CD8-positive, alpha-beta memory T cell (primary cell): ENCODE results near the gene TMEM252. TPM values are rescaled to one million over a fixed set of nuclear protein-coding genes. Genes with fewer than 3 reads are reported as not detected.

Source experiments
- CTCF ChIA-PET: fragments of 350-600 bp; sonication (Branson Sonifier 250); formaldehyde crosslinking; loops from one replicate; lab custom pipeline; 2021; ENCODE audit warnings: antibody characterized with exemption; lab: Charles Lee
- POLR2A ChIA-PET: fragments of 350-600 bp; sonication (Branson Sonifier 250); formaldehyde crosslinking; loops from one replicate; lab custom pipeline; 2021; ENCODE audit warnings: antibody characterized with exemption; lab: Charles Lee
- DNase-seq, 5 donors: peaks; one replicate each; pipeline versions ENCODE4 v3.0.0 to v3.0.0-alpha.2; 2020 to 2022; ENCODE audit warnings: mixed read lengths in 1 of 5
- H3K27ac ChIP-seq: one replicate; pipeline ENCODE4 v1.7.0; 2013; ENCODE audit warnings: low read depth, mild to moderate bottlenecking, low read length, moderate library complexity
- H3K27me3 ChIP-seq: 2 replicates; pipeline ENCODE4 v1.7.0; 2013; ENCODE audit warnings: low read length, mild to moderate bottlenecking; ENCODE audit not compliant: insufficient read depth, poor library complexity, severe bottlenecking
- H3K36me3 ChIP-seq: 2 replicates; pipeline ENCODE4 v1.7.0; 2013; ENCODE audit warnings: mild to moderate bottlenecking, low read length, moderate library complexity; ENCODE audit not compliant: insufficient read depth
- H3K4me1 ChIP-seq: 2 replicates; pipeline ENCODE4 v1.7.0; 2013; ENCODE audit warnings: mild to moderate bottlenecking, low read length, moderate library complexity; ENCODE audit not compliant: insufficient read depth
- H3K4me3 ChIP-seq: 2 replicates; pipeline ENCODE4 v1.7.0; 2013; ENCODE audit warnings: mild to moderate bottlenecking, low read length
- H3K9me3 ChIP-seq: 2 replicates; pipeline ENCODE4 v1.7.0; 2013; ENCODE audit warnings: mild to moderate bottlenecking, low read length
- H3K27ac Mint-ChIP-seq, 8 donors: one replicate each; pipeline ENCODE4 v1.8.0; 2020 to 2021; ENCODE audit warnings: mixed read lengths in 8 of 8, mild to moderate bottlenecking in 6 of 8, inconsistent platforms in 3 of 8, moderate library complexity in 3 of 8
- H3K27me3 Mint-ChIP-seq, 2 donors: one replicate each; pipeline ENCODE4 v1.8.0; 2020 to 2021; ENCODE audit warnings: mixed read lengths in 2 of 2, mild to moderate bottlenecking in 1 of 2, moderate library complexity in 1 of 2
- H3K36me3 Mint-ChIP-seq, 3 donors: one replicate each; pipeline ENCODE4 v1.8.0; 2020 to 2021; ENCODE audit warnings: mixed read lengths in 3 of 3, inconsistent platforms in 1 of 3, mild to moderate bottlenecking in 1 of 3
- H3K4me1 Mint-ChIP-seq, 3 donors: one replicate each; pipeline ENCODE4 v1.8.0; 2020 to 2021; ENCODE audit warnings: mixed read lengths in 3 of 3, inconsistent platforms in 1 of 3, mild to moderate bottlenecking in 1 of 3
- H3K4me3 Mint-ChIP-seq, 7 donors: one replicate each; pipeline ENCODE4 v1.8.0; 2020 to 2021; ENCODE audit warnings: mixed read lengths in 7 of 7, mild to moderate bottlenecking in 6 of 7, moderate library complexity in 4 of 7, inconsistent platforms in 2 of 7
- H3K9me3 Mint-ChIP-seq, 5 donors: one replicate each; pipeline ENCODE4 v1.8.0; 2020 to 2022; ENCODE audit warnings: mixed read lengths in 5 of 5, mild to moderate bottlenecking in 3 of 5, moderate library complexity in 2 of 5, inconsistent platforms in 1 of 5
- polyA plus RNA-seq: library from polyadenylated mRNA; unstranded; fragments of 300-500 nt; fragmentation: Illumina TruSeq; gene quantifications from one replicate; pipeline ENCODE4 v1.2.3, GENCODE V29; 2021
- total RNA-seq, 2 experiments: library from RNA; stranded (reverse); gene quantifications; one replicate each; pipeline ENCODE4 v1.2.3, GENCODE V29; 2021

The TMEM252 gene
- total and polyA plus RNA-seq, 3 experiments from 2014 or later = not detected

DNA sequence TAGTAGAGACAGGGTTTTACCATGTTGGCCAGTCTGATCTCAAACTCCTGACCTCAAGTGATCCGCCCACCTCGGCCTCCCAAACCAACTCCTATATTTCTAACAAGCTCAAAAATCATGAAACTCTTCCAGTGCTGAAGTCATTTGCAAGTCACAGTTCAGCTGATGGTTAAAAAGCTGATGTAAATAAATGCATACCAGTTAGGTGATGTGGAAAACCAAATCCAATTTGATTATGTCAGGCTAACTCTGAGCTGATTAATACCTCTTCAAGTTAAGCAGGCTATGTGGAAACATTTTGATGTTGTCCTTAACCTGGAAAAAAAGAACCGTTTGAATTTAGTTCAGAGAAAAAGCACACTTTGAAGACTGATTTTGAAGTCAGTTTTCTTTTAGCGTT, 51.0 kb downstream of the TMEM252 start:
- POLR2A ChIA-PET = no interaction called here
- DNase-seq = no peak
- no peaks in the 10 kb centered on the region for H3K4me1 Mint-ChIP-seq
- H3K27ac Mint-ChIP-seq = no peak overlapping the region
- no peaks in the 10 kb centered on the region for H3K36me3 Mint-ChIP-seq
- CTCF ChIA-PET = no interaction called here
- no peaks in the 10 kb centered on the region for H3K36me3 ChIP-seq
- no peaks in the 10 kb centered on the region for H3K4me1 ChIP-seq
- H3K9me3 Mint-ChIP-seq = peaks cover 0 to 2% (median 0%) of the 10 kb centered on the region in 5 donors
- H3K9me3 ChIP-seq = no peaks in the 10 kb centered on the region
- H3K27me3 ChIP-seq = no peaks in the 10 kb centered on the region
- H3K4me3 ChIP-seq = no peak overlapping the region
- no peak overlapping the region for H3K27ac ChIP-seq
- peaks cover 4 to 22% of the 10 kb centered on the region in 2 donors for H3K27me3 Mint-ChIP-seq
- H3K4me3 Mint-ChIP-seq = no peak overlapping the region

GRCh38 chr9:68488126-68488525, 52.6 kb downstream of the TMEM252 start:
- H3K36me3 Mint-ChIP-seq = no peaks in the 10 kb centered on the region
- Histone ChIP-seq H3K4me1 (no peaks in the 10 kb centered on the region), H3K27me3 (no peaks in the 10 kb centered on the region), H3K4me3 (no peak overlapping the region), H3K36me3 (no peaks in the 10 kb centered on the region), H3K9me3 (no peaks in the 10 kb centered on the region), H3K27ac (no peak overlapping the region)
- H3K4me1 Mint-ChIP-seq = no peaks in the 10 kb centered on the region
- CTCF ChIA-PET = no interaction called here
- POLR2A ChIA-PET = no interaction called here
- H3K27me3 Mint-ChIP-seq = peaks cover 4 to 15% of the 10 kb centered on the region in 2 donors
- no peak for DNase-seq
- H3K4me3 Mint-ChIP-seq = no peak overlapping the region
- H3K9me3 Mint-ChIP-seq = peaks cover 0 to 2% (median 0%) of the 10 kb centered on the region in 5 donors
- H3K27ac Mint-ChIP-seq = no peak overlapping the region

Other genes with a start within 250 kb of the TMEM252 start
- gene FOXD4L3, start 238.0 kb downstream of the TMEM252 start, total RNA-seq = not detected
- not detected for gene FOXD4L3, start 238.0 kb downstream of the TMEM252 start, polyA plus RNA-seq
- not detected for gene PGM5, start 184.3 kb downstream of the TMEM252 start, total RNA-seq
- not detected for gene PGM5, start 184.3 kb downstream of the TMEM252 start, polyA plus RNA-seq
- 1 to 10 TPM; 3.1 TPM for gene PIP5K1B, start 164.4 kb upstream of the TMEM252 start, total RNA-seq
- not detected for gene PIP5K1B, start 164.4 kb upstream of the TMEM252 start, polyA plus RNA-seq